HFF-Myc (cell line): ENCODE results near the gene SACS.

Experiments used
- DNase-seq: peaks from one replicate; pipeline ENCODE4 v3.0.0-alpha.2; 2011; ENCODE audit warnings: low read depth; ENCODE audit errors: extremely low read depth
- H3K4me3 ChIP-seq: replicated peaks from 2 replicates; pipeline ENCODE4 v1.5.1; 2011; ENCODE audit warnings: low read depth, mild to moderate bottlenecking, control low read depth, low read length
- CTCF ChIP-seq: IDR thresholded peaks from 2 replicates; pipeline ENCODE4 v1.5.1; 2012; ENCODE audit warnings: mild to moderate bottlenecking, low read depth, low read length, control low read depth; ENCODE audit errors: missing control alignments

Gene SACS

DNA sequence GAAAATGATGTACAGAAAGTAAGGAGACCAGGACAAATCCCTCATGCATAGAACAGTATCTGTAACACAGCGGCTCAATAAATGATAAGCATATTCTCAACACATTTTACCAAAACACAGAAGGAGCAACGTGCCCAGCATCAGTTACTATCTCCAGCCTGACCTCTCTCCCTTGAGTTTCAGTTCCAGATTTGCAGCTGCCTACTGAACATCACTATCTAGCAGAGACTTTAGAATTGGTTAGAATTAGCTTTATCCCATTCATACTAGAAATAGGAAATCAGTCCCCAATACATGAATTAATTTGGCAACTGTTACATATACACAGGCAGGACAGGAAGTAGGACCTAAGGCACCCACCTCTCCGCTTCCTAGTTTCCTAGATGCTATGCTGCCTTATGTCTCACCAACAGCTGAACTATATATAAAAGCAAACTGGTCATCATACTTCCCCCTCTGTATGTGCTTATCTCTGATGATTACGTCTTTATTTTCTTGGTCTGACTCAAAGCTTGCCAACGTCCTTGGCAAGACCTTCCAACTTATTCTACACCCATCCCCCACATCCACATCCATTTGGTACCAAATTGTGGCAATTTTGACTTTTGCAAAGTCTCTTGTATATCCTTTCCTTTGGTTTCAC is 61.1 kb downstream of the SACS start:
- no peak for DNase-seq
- peak overlapping the region; percentile 57 for H3K4me3 ChIP-seq
- no peak for TF ChIP-seq CTCF

- H3K4me3 ChIP-seq = no peak overlapping the region
- no peak for TF ChIP-seq CTCF
- no peak for DNase-seq
Measured at GRCh38 chr13:23367907-23368306, 65.6 kb downstream of the SACS start.

GRCh38 chr13:23365652-23366051 is 67.8 kb downstream of the SACS start:
- TF ChIP-seq CTCF = no peak
- DNase-seq = no peak

DNA sequence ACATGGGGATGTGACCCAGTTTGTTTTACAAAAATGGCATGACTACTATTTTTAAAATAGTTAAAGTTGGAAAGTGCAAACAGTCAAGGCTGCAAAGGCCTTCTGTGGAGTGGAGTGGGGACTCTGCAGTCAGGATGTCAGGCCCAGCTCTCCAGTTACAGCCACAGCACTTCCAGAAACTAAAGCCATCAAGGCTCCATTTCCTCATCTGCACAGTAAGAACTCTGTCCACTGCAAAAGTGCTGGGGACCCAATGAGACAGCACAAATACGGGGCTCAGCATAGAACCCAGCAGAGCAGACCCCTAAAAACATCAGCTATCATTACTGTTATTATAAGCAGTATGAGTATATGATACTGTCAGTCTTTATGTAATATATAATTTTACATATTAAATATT is 73.6 kb downstream of the SACS start:
- TF ChIP-seq CTCF = no peak
- H3K4me3 ChIP-seq = no peak overlapping the region

More at GRCh38 chr13:23365652-23366051, 67.8 kb downstream of the SACS start:
- no peak overlapping the region for H3K4me3 ChIP-seq

DNA sequence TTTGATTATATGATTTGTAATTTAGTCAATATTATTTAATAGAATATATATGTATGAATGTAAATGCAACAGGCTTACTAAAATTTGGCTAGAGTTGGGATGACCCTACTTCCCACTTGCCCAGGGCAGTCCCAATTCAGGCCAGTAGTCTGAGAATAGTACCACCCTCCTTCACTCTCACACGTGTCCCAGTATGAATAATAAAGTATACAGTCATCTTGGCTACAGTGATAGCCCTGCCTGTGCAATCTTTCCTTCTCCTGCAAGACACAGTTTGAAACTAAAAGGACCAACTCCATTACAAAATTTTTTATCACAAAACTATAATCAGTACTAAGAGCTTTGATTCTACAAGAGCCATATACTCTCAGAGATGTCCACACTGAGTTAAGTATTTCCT is 76.2 kb downstream of the SACS start:
- no peak for TF ChIP-seq CTCF
- no peak overlapping the region for H3K4me3 ChIP-seq
- no peak for DNase-seq

More for the DNA sequence above, 73.6 kb downstream of the SACS start:
- DNase-seq = no peak

DNA sequence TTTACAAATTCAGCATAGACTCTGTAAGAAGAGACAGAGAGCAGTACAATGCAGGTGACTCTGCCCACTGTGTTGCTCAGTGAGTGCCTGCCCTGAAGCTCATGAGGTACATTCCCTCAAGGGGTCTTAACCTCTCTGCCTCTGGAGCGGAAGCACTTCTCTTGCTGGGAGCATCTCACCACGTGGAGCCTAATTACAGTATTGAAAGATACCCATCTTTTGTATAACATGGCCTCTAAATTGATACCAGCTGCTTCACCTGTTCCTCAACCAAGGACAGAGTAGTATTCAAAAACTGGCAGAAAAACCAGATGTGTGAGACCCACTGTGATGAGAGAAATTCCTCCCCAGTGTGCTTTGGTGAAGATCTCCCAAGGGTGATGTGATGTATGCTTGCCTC is 77.1 kb downstream of the SACS start:
- TF ChIP-seq CTCF = no peak
- H3K4me3 ChIP-seq = no peak overlapping the region
- DNase-seq = no peak

DNA sequence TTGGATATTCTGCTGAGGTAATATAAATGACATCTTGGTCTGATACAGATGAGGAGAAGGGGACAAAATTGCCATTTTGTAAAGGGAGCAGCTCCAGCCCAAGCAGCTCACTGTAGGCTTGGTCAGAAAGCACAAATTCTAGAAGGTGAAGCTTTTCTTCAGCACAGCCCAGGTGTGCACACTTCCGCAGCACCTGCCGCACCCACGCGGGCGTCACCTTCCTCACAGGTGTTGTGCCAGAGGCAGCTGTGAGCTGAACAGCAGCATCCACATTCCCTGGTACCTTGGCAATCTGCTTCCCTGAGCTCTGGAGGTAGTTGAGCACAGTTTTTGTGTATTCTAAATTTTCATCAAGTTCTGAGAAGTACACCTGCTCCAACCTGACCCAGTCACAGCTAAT is 79.0 kb downstream of the SACS start:
- DNase-seq = no peak
- no peak overlapping the region for H3K4me3 ChIP-seq
- TF ChIP-seq CTCF = no peak
